Activated T-cell treated with anti-CD3 and anti-CD28 coated beads, Interleukin-2, amount 50 U/mL, for 48 hours (primary cell): ENCODE measurements around the gene MAN2B2.

ENCODE experiments used
- DNase-seq, 2 experiments: peaks; one replicate each; pipeline ENCODE4 v3.0.0-alpha.2; 2020

MAN2B2 gene

GRCh38 chr4:6574747-6575502 is at the start of gene MAN2B2:
Gene MAN2B2, plus strand, starts transcription at chr4:6575189. Its CDS starts 22 bp downstream, at chr4:6575211.
- peak; percentile 88 to 92 for DNase-seq

GRCh38 chr4:6525474-6525873 is 49.5 kb upstream of the MAN2B2 start:
- DNase-seq = no peak

GRCh38 chr4:6526156-6526555 is 48.8 kb upstream of the MAN2B2 start:
- no peak for DNase-seq

DNA sequence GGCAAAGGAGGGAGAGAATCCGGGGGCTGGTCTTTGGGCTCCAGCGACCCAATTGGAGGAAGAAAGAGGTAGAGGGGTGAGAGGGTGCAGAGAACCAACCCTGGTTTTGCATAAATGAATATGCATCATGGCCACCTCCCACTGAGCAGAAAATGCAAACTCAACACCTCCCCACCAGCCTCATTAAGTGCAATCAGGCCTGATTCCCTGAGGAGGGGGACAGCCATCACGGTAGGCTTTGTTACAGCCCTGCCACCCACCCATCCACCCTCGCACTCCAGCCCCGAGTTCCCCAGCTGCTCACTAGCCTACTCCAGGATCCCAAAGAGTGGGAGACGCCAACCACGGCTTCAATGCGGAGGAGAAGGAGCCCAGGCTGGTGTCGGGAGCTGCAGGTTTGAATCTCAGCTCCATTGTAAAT is 48.3 kb upstream of the MAN2B2 start:
- DNase-seq = no peak

DNA sequence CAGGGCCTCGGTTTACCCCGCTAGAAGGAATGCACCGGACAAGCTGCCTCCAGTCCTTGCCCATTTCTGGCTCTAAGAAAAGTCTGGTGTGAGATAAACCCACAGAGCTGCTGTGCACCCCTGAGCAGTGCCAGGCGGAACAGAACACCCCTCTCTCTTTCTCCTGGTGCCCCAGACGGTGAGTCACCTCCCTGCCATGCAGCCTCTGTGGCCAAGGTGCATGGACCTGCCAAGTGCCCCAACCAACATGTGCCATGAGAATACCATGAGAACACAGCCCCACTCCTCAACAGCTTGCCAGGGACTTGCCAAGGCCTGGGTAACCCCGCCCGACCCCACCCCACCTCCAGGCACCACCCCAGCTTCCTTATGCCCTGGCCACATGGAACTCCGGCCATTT is 47.7 kb upstream of the MAN2B2 start:
- no peak for DNase-seq

- DNase-seq = no peak
These were observed 47.0 kb upstream of the MAN2B2 start for GRCh38 chr4:6527683-6528595.

DNA sequence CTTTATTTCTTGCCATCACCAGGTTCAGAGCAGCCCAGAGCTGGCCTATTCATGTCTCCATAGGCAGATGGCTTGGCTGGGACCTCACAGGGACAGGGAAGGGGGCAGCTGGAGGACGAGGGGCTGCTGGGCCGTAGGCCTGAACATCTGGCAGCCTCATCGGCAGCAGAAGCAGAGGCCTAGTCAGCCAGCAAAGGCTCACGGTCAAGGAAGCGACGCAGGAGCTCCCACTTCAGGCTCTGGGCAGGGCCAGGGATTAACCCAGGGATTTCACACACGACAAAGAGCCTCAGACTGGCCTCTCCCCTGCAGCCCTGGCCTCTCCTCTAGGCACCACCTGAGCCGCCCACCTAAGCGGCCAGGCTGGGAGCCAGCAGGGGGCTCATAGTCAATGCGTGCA is 46.0 kb upstream of the MAN2B2 start:
- DNase-seq = no peak

- no peak for DNase-seq
These were observed 44.7 kb upstream of the MAN2B2 start for GRCh38 chr4:6530301-6530700.

GRCh38 chr4:6530964-6531363 is 44.0 kb upstream of the MAN2B2 start:
- no peak for DNase-seq

DNA sequence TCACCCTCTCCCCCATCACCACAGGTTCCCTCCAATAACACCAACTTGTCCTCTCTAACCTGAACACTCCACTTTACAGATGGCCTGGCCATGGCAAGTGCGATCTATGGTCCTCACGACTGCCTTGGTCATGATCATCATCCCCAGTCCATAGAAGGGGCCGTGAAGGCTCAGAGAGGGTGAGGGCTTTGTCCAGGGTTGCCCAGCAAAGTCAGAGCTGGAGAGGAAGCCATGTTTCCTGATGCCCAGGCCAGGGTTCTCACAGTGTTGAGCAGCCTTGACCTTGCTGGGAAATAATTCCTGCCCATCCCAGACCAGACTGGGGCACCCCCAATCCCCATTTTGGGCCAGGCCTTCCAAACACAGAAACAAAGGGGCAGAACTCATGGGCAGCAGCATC is 42.9 kb upstream of the MAN2B2 start:
- no peak for DNase-seq

DNA sequence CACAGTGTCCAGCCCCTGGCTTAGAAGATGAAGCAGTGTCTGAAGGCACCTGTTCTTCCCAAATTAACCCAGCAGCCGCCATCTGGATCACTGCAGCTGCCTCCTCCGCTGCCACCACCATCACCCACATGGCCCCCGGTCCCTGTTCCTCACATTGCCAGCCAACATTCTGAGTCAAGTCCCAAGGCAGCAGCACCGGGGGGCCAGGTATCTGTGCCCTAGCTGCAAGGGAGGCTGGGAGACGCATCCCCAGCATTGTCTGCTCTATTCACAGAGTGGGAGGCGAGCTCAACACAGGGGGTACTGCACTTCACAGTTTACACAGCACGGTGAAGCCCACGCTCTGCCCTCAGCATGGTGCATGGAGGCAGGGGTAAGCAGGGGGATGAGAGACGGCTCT is 42.3 kb upstream of the MAN2B2 start:
- DNase-seq = no peak

DNA sequence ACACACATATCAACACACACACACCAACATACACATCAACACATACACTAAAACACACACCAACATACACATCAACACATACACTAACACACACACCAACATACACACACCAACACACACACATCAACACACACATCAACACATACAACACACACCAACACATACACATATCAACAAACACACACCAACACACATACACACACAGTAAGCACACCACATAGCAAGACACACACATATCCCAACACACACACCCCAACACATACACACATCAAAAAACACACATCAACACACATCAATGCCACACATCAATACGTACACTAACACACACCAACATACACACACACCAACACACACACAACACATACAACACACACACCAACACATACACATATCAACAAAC is 40.9 kb upstream of the MAN2B2 start:
- DNase-seq = no peak

DNA sequence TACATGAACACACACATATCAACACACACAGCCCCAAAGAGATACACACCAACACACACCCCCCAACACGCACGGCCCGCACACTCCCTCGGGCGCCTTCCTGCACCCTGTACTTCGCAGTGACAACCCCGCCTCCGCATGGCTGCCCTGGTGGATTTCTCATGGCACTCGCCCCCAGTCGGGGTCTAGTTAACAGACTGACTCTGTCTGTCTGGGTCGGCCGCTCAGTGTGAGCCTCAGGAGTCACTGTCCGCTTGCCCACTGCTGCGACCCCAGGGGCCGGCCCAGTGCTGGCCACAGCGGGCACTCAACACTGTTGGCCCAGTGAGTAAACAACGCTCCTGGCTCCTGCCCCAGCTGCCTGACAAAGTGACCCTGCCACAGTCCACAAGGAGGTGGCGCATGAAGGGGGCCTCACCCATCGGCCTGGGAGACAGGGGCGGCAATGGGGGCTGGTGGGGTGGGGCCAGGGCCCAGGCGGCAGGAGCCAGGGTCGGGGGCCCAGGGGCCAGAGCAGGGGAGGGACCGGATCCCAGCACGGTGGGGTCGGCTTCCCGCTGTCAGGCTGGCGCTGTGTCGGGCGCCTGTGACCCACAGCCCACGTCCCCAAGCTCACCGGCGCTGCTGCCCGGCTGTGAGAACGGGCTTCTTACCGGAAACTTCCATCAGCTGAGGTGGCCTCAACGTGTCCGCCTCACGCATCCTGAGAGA is 40.2 kb upstream of the MAN2B2 start:
- DNase-seq = no peak

GRCh38 chr4:6535329-6535692 is 39.7 kb upstream of the MAN2B2 start:
- no peak for DNase-seq

GRCh38 chr4:6535706-6536105 is 39.3 kb upstream of the MAN2B2 start:
- no peak for DNase-seq

- DNase-seq = no peak
These were observed 36.9 kb upstream of the MAN2B2 start for GRCh38 chr4:6538111-6538510.

GRCh38 chr4:6538575-6538974 is 36.4 kb upstream of the MAN2B2 start:
- DNase-seq = no peak

DNA sequence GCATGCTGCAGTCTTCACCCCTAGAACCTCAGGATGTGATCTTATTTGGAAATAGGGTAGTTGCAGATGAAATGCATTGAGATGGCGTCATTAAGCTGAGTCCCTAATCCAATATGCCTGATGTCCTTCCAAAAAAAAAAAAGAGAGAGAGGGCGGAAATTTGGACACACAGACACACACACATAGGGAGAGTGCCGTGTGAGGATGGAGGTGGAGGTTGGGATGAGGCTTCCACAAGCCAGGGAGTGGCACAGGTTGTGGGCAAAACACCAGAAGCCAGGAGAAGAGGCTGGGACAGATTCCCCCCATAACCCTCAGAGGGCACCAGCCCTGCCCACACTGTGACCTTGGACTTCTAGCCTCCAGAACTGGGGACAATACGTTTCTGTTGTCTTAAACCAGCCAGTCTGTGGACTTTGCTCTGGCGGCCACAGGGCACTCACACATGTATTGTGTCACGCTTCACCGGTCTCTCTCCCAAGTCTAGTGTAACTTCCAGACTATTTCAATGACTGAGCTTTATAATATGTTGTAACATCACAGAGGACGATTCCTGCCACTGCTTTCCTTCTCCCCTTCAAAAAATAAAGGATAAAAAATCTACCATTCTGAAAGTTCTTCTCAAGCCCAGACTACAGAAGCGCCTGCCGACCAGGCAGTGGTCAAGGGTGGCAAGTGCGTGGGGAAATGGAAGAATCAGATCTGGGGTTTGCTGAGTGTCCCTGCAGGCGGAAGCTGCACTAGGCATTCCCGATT is 35.8 kb upstream of the MAN2B2 start:
- DNase-seq = no peak

DNA sequence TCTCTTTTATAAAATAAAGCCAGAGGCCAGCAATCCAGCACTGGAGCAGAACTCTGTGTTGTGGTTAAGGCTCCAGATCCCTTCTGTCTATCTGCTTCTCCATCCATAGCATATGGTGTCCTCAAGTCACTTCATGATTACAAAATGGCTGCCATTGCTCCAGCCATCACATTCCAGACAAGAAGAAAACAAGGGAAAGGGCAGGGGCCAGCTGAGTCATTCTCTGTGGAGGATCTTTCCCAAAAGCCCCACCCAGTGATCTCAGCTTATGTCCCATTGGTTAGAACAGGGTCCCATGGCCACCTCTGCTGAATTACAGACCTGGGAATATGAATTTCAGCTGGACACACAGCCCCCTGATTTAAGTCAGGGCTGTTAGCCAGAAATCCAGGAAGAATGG is 34.1 kb upstream of the MAN2B2 start:
- DNase-seq = no peak

DNA sequence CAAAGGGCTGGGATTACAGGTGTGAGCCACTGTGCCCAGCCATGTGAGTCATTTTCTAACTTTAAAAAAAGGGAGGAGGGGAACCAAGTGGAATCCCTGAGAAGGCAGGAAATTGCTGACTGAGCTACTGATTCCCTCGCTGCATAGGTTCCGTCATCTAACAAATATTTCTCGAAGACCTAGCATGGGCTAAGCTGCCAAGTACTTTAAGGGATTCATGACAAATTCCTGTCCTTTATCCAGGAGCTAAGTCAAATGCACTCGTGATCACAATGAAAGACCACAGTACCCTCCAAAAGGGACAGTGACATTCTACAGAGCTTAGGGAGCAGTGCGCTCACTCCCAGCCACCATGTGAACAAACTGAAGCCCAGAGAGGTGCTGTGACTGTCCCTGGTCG is 33.2 kb upstream of the MAN2B2 start:
- no peak for DNase-seq

GRCh38 chr4:6542951-6543350 is 32.0 kb upstream of the MAN2B2 start:
- DNase-seq = no peak

DNA sequence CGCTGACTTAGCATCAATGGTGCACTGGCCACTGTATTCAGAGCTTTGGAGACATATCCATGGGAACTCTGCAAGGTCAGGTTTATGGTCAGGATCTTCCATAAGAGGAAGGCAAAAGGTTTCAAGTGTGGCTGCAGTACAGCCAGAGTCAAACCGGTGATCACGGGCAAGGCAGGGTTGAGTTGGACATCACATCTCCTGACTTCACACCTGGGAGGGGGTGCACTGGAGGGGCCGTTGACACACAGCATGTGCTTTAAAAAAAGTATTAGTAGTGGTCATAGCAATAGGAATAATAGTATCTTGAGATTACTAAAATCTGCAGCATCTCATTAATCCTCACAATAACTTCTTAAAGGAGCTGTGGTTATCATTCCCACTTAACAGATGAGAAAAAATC is 28.9 kb upstream of the MAN2B2 start:
- no peak for DNase-seq
